Measurements from ENCODE around the gene PTRH1. TPM values are rescaled to one million over a fixed set of nuclear protein-coding genes. Genes with fewer than 3 reads are reported as not detected.

Gene PTRH1
- total RNA-seq, 4 donors from 2014 or later: 16.9 to 38.6 (median 26.3) TPM

GRCh38 chr9:127694890-127695720, 20.4 kb downstream of the PTRH1 start:
- TF ChIP-seq POLR2A (IDR thresholded peaks at IDR 0.05) (no peak), CTCF (IDR thresholded peaks at IDR 0.05 in 4 of 5, conservative IDR thresholded peaks at IDR 0.05 in 1 of 5) (no peak)
- Histone ChIP-seq H3K36me3 (no peaks in the 10 kb centered on the region), H3K27ac (no peak overlapping the region), H3K4me1 (peaks cover 5 to 11% of the 10 kb centered on the region in 2 donors), H3K4me3 (no peak overlapping the region), H3K9me3 (no peaks in the 10 kb centered on the region), H3K27me3 (no peaks in the 10 kb centered on the region)
- no peak for ATAC-seq
- no peak for DNase-seq
- intact Hi-C loops (cut with DNase I; ENCODE audit: low total_unique reads) (no loop called here), in situ Hi-C loops (cut with MboI; ENCODE audit: low sequenced_read_pairs in 4 of 4) (no loop called here)

GRCh38 chr9:127693697-127694096, 21.8 kb downstream of the PTRH1 start:
- Histone ChIP-seq H3K4me3 (no peak overlapping the region), H3K27me3 (no peaks in the 10 kb centered on the region), H3K36me3 (no peaks in the 10 kb centered on the region), H3K9me3 (no peaks in the 10 kb centered on the region), H3K4me1 (peaks cover 0 to under 1% of the 10 kb centered on the region in 2 donors), H3K27ac (no peak overlapping the region)
- in situ Hi-C loops (cut with MboI; ENCODE audit: low sequenced_read_pairs in 4 of 4): no loop called here
- intact Hi-C loops (cut with DNase I; ENCODE audit: low total_unique reads): no loop called here
- TF ChIP-seq POLR2A (IDR thresholded peaks at IDR 0.05): no peak
- TF ChIP-seq CTCF (IDR thresholded peaks at IDR 0.05 in 4 of 5, conservative IDR thresholded peaks at IDR 0.05 in 1 of 5): no peak
- no peak for ATAC-seq
- no peak for DNase-seq

- in situ Hi-C loops (cut with MboI; ENCODE audit: low sequenced_read_pairs in 4 of 4): no loop called here
- ATAC-seq (no peak), DNase-seq (no peak)
- Histone ChIP-seq H3K36me3 (no peaks in the 10 kb centered on the region), H3K27ac (no peak overlapping the region), H3K27me3 (no peaks in the 10 kb centered on the region), H3K9me3 (no peaks in the 10 kb centered on the region), H3K4me3 (no peak overlapping the region), H3K4me1 (no peaks in the 10 kb centered on the region)
- intact Hi-C loops (cut with DNase I; ENCODE audit: low total_unique reads): no loop called here
- TF ChIP-seq CTCF (IDR thresholded peaks at IDR 0.05 in 4 of 5, conservative IDR thresholded peaks at IDR 0.05 in 1 of 5) (no peak), POLR2A (IDR thresholded peaks at IDR 0.05) (no peak)
These were observed 22.3 kb downstream of the PTRH1 start for GRCh38 chr9:127693143-127693542.

- H3K9me3 ChIP-seq: no peaks in the 10 kb centered on the region
- no peak for ATAC-seq
- H3K4me1 ChIP-seq: no peaks in the 10 kb centered on the region
- H3K27ac ChIP-seq: no peak overlapping the region
- no peaks in the 10 kb centered on the region for H3K27me3 ChIP-seq
- intact Hi-C loops (cut with DNase I; ENCODE audit: low total_unique reads) (no loop called here), in situ Hi-C loops (cut with MboI; ENCODE audit: low sequenced_read_pairs in 4 of 4) (no loop called here)
- no peak overlapping the region for H3K4me3 ChIP-seq
- TF ChIP-seq POLR2A (IDR thresholded peaks at IDR 0.05) (no peak), CTCF (IDR thresholded peaks at IDR 0.05 in 4 of 5, conservative IDR thresholded peaks at IDR 0.05 in 1 of 5) (no peak)
- DNase-seq: no peak
- H3K36me3 ChIP-seq: no peaks in the 10 kb centered on the region
These were observed 23.4 kb downstream of the PTRH1 start for GRCh38 chr9:127692071-127692470.
